Mucosa of rectum (tissue), 2 donors: Measurements from ENCODE around the gene IPMK.

ENCODE experiments used
- H3K27ac ChIP-seq, 2 donors: one replicate each; pipeline ENCODE4 v1.7.0; 2013; ENCODE audit warnings: inconsistent platforms in 2 of 2, low read depth in 2 of 2, low read length in 2 of 2
- H3K27me3 ChIP-seq, 2 donors: one replicate each; pipeline ENCODE4 v1.7.0; 2013; ENCODE audit warnings: low read length in 2 of 2; ENCODE audit not compliant: control insufficient read depth in 2 of 2, insufficient read depth in 2 of 2
- H3K36me3 ChIP-seq, 2 donors: one replicate each; pipeline ENCODE4 v1.7.0; 2013; ENCODE audit warnings: low read length in 2 of 2; ENCODE audit not compliant: control insufficient read depth in 2 of 2, insufficient read depth in 2 of 2
- H3K4me1 ChIP-seq, 2 donors: one replicate each; pipeline ENCODE4 v1.7.0; 2013; ENCODE audit warnings: low read length in 2 of 2, mild to moderate bottlenecking in 1 of 2; ENCODE audit not compliant: control insufficient read depth in 2 of 2, insufficient read depth in 2 of 2
- H3K4me3 ChIP-seq, 2 donors: one replicate each; pipeline ENCODE4 v1.7.0; 2013; ENCODE audit warnings: low read length in 2 of 2
- H3K9ac ChIP-seq, 2 donors: one replicate each; pipeline ENCODE4 v1.7.0; 2013; ENCODE audit warnings: low read length in 2 of 2, low read depth in 1 of 2, mild to moderate bottlenecking in 1 of 2
- H3K9me3 ChIP-seq, 2 donors: one replicate each; pipeline ENCODE4 v1.7.0; 2013; ENCODE audit warnings: low read length in 2 of 2; ENCODE audit not compliant: control insufficient read depth in 2 of 2
- donor health status: healthy.
- donor health status: Normal muscosa, but diverticular disease.

The IPMK gene

GRCh38 chr10:58291538-58292174, 24.0 kb upstream of the IPMK start:
- no peaks in the 10 kb centered on the region for H3K9me3 ChIP-seq
- H3K9ac ChIP-seq, result no peak overlapping the region
- H3K4me1 ChIP-seq, result no peaks in the 10 kb centered on the region
- H3K27me3 ChIP-seq, result no peaks in the 10 kb centered on the region
- peaks cover 0 to 2% of the 10 kb centered on the region in 2 donors for H3K36me3 ChIP-seq
- no peak overlapping the region for H3K4me3 ChIP-seq
- no peak overlapping the region for H3K27ac ChIP-seq

GRCh38 chr10:58282615-58283014, 14.9 kb upstream of the IPMK start:
- no peak overlapping the region for H3K4me3 ChIP-seq
- no peak overlapping the region for H3K27ac ChIP-seq
- no peaks in the 10 kb centered on the region for H3K27me3 ChIP-seq
- H3K36me3 ChIP-seq, result peaks cover 4 to 15% of the 10 kb centered on the region in 2 donors
- no peak overlapping the region for H3K9ac ChIP-seq
- H3K4me1 ChIP-seq, result no peaks in the 10 kb centered on the region
- H3K9me3 ChIP-seq, result no peaks in the 10 kb centered on the region

GRCh38 chr10:58281092-58281752, 13.5 kb upstream of the IPMK start:
- no peaks in the 10 kb centered on the region for H3K27me3 ChIP-seq
- H3K4me3 ChIP-seq, result no peak overlapping the region
- H3K9ac ChIP-seq, result no peak overlapping the region

GRCh38 chr10:58280477-58280876, 12.8 kb upstream of the IPMK start:
- H3K27me3 ChIP-seq, result no peaks in the 10 kb centered on the region
- H3K36me3 ChIP-seq, result peaks cover 4 to 15% of the 10 kb centered on the region in 2 donors
- H3K9ac ChIP-seq, result no peak overlapping the region
- peaks cover under 1 to 2% of the 10 kb centered on the region in 2 donors for H3K4me1 ChIP-seq
- no peaks in the 10 kb centered on the region for H3K9me3 ChIP-seq
- H3K4me3 ChIP-seq, result no peak overlapping the region
- no peak overlapping the region for H3K27ac ChIP-seq

More at GRCh38 chr10:58281092-58281752, 13.5 kb upstream of the IPMK start:
- Histone ChIP-seq H3K4me1 (no peaks in the 10 kb centered on the region), H3K27ac (no peak overlapping the region), H3K36me3 (peaks cover 4 to 15% of the 10 kb centered on the region in 2 donors), H3K9me3 (no peaks in the 10 kb centered on the region)

GRCh38 chr10:58278962-58279307, 11.2 kb upstream of the IPMK start:
- no peaks in the 10 kb centered on the region for H3K27me3 ChIP-seq
- peaks cover 6 to 7% of the 10 kb centered on the region in 2 donors for H3K4me1 ChIP-seq
- H3K36me3 ChIP-seq, result peaks cover 4 to 15% of the 10 kb centered on the region in 2 donors
- H3K4me3 ChIP-seq, result no peak overlapping the region
- H3K9ac ChIP-seq, result no peak overlapping the region
- H3K9me3 ChIP-seq, result no peaks in the 10 kb centered on the region
- H3K27ac ChIP-seq, result no peak overlapping the region

- no peak overlapping the region for H3K4me3 ChIP-seq
- peaks cover 6 to 7% of the 10 kb centered on the region in 2 donors for H3K4me1 ChIP-seq
- no peak overlapping the region for H3K9ac ChIP-seq
- peaks cover 4 to 15% of the 10 kb centered on the region in 2 donors for H3K36me3 ChIP-seq
- H3K27ac ChIP-seq, result no peak overlapping the region
- H3K9me3 ChIP-seq, result no peaks in the 10 kb centered on the region
- no peaks in the 10 kb centered on the region for H3K27me3 ChIP-seq
Measured at GRCh38 chr10:58278274-58278961, 10.7 kb upstream of the IPMK start.

- peaks cover 6 to 7% of the 10 kb centered on the region in 2 donors for H3K4me1 ChIP-seq
- peak overlapping the region in 1 of 2 donors; percentile 46 for H3K4me3 ChIP-seq
- no peak overlapping the region for H3K9ac ChIP-seq
- peaks cover 4 to 15% of the 10 kb centered on the region in 2 donors for H3K36me3 ChIP-seq
- H3K9me3 ChIP-seq, result no peaks in the 10 kb centered on the region
- H3K27ac ChIP-seq, result no peak overlapping the region
- no peaks in the 10 kb centered on the region for H3K27me3 ChIP-seq
Measured at GRCh38 chr10:58275908-58276307, 8.2 kb upstream of the IPMK start.

GRCh38 chr10:58275261-58275660, 7.6 kb upstream of the IPMK start:
- H3K4me3 ChIP-seq, result peak overlapping the region; percentile 14 to 46

GRCh38 chr10:58269782-58270290, 2.1 kb upstream of the IPMK start:
- Histone ChIP-seq H3K27me3 (no peaks in the 10 kb centered on the region), H3K4me3 (peak overlapping the region; percentile 68 to 85), H3K4me1 (peaks cover 18 to 21% of the 10 kb centered on the region in 2 donors), H3K36me3 (no peaks in the 10 kb centered on the region), H3K9me3 (no peaks in the 10 kb centered on the region), H3K27ac (peak overlapping the region; percentile 89 to 98), H3K9ac (peak overlapping the region; percentile 58 to 66)

More at GRCh38 chr10:58275261-58275660, 7.6 kb upstream of the IPMK start:
- Histone ChIP-seq H3K27ac (no peak overlapping the region), H3K36me3 (peaks cover 4 to 15% of the 10 kb centered on the region in 2 donors), H3K9me3 (no peaks in the 10 kb centered on the region), H3K4me1 (peaks cover 6 to 12% of the 10 kb centered on the region in 2 donors), H3K27me3 (no peaks in the 10 kb centered on the region), H3K9ac (no peak overlapping the region)
